ENCODE measurements around the gene CFLAR. TPM values are rescaled to one million over a fixed set of nuclear protein-coding genes. Genes with fewer than 3 reads are reported as not detected.

Gene CFLAR
- total and polyA plus RNA-seq, 2 of the 13 experiments (the other 11 are each of a cell fraction or from before 2014, with no cell fraction given): 43.8 to 92.1 TPM

DNA sequence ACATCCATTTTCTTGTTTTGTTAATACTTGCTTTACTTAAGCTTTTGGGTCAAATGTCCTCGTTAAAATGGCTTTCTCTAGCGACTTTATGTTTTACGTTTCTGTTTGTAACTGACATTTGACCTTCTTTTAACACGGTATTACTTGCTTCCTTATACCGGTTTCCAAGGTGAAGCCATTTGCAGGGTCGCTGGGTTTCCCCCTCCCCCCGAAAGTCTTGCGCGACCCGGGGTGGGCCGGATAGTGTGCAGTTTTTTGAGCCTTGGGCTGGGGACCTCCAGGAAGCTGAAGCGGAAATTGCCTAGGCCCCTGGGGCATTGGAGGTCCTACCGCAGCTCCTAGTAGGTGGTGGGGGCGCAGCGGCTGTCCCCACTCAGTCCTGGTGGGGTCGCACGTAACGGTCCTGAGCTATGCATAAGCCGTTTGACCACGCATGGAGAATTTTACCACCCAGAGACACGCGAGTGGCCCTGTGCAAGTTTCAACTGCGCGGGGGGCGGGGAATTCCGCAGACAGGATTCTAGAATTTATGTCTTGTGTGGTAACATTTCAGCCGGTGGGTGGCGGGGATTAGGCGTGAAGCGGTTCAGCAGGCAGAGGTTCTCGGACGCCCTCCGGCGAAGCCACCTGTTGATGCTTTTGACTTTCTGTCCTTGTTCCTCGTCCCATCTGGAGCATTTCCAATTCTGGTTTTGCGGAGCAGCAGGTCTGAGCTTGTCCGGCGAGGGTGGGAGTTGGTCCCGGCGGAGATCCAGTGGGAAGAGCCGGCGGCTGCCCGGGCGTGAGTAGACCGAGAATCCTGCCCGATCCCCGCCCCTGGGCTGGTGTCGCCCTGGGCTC lies 2.4 kb downstream of the CFLAR start (continued):
- TF ChIP-seq ZNF639 (CRISPR knock-in tag; conservative IDR thresholded peaks at IDR 0.05) (no peak), SMARCC2 (IDR thresholded peaks at IDR 0.05) (no peak), E2F2 (CRISPR knock-in tag; IDR thresholded peaks at IDR 0.05; ENCODE audit: borderline replicate concordance) (no peak), ZIK1 (CRISPR knock-in tag; IDR thresholded peaks at IDR 0.05; ENCODE audit: borderline replicate concordance, low read depth) (no peak)
- TF ChIP-seq, protein P1, sequence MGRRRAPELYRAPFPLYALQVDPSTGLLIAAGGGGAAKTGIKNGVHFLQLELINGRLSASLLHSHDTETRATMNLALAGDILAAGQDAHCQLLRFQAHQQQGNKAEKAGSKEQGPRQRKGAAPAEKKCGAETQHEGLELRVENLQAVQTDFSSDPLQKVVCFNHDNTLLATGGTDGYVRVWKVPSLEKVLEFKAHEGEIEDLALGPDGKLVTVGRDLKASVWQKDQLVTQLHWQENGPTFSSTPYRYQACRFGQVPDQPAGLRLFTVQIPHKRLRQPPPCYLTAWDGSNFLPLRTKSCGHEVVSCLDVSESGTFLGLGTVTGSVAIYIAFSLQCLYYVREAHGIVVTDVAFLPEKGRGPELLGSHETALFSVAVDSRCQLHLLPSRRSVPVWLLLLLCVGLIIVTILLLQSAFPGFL (CRISPR knock-in tag; IDR thresholded peaks at IDR 0.05): no peak
